GM19351 (cell line): ENCODE data around the gene CREB5.

Source experiments
- ATAC-seq: cut with Tn5 transposase; IDR thresholded peaks from one replicate; pipeline ENCODE4 v1.9.1; 2021; ENCODE audit warnings: mild to moderate bottlenecking, moderate library complexity; ENCODE audit not compliant: unreplicated experiment

Gene CREB5

GRCh38 chr7:28406192-28406591 lies 6.1 kb upstream of the CREB5 start:
- no peak for ATAC-seq

- ATAC-seq = no peak
Observed at GRCh38 chr7:28407651-28408050, 4.7 kb upstream of the CREB5 start.

GRCh38 chr7:28408105-28408959 lies 4.0 kb upstream of the CREB5 start:
- no peak for ATAC-seq

GRCh38 chr7:28408960-28409715 lies 3.2 kb upstream of the CREB5 start:
- peak; percentile 56 for ATAC-seq

- peak; percentile 24 for ATAC-seq
Observed at GRCh38 chr7:28409716-28410627, 2.3 kb upstream of the CREB5 start.

- ATAC-seq = peak; percentile 44
Observed at GRCh38 chr7:28410628-28411531, 1.4 kb upstream of the CREB5 start.

- ATAC-seq = no peak
Observed at GRCh38 chr7:28413011-28413410, 693 bp downstream of the CREB5 start.

- no peak for ATAC-seq
Observed at GRCh38 chr7:28414453-28414852, 2.1 kb downstream of the CREB5 start.

- no peak for ATAC-seq
Observed at GRCh38 chr7:28417321-28417940, 5.1 kb downstream of the CREB5 start.

- no peak for ATAC-seq
Observed at GRCh38 chr7:28418311-28418710, 6.0 kb downstream of the CREB5 start.

GRCh38 chr7:28418966-28419365 lies 6.6 kb downstream of the CREB5 start:
- no peak for ATAC-seq

GRCh38 chr7:28419716-28420115 lies 7.4 kb downstream of the CREB5 start:
- ATAC-seq = no peak

- no peak for ATAC-seq
Observed at GRCh38 chr7:28423112-28423511, 10.8 kb downstream of the CREB5 start.

GRCh38 chr7:28423918-28424514 lies 11.7 kb downstream of the CREB5 start:
- ATAC-seq = no peak

GRCh38 chr7:28425496-28425895 lies 13.2 kb downstream of the CREB5 start:
- no peak for ATAC-seq

- no peak for ATAC-seq
Observed at GRCh38 chr7:28427236-28427635, 14.9 kb downstream of the CREB5 start.

GRCh38 chr7:28430616-28431015 lies 18.3 kb downstream of the CREB5 start:
- ATAC-seq = no peak

GRCh38 chr7:28432105-28432504 lies 19.8 kb downstream of the CREB5 start:
- ATAC-seq = no peak

- no peak for ATAC-seq
Observed at GRCh38 chr7:28433039-28433438, 20.7 kb downstream of the CREB5 start.
